HepG2 (cell line): ENCODE results near the gene AGFG1. TPM values are rescaled to one million over a fixed set of nuclear protein-coding genes. Genes with fewer than 3 reads are reported as not detected.

Experiments used
- HOXD1 ChIP-seq: sonication (generic); formaldehyde crosslinking; IDR thresholded peaks from 2 replicates; pipeline ENCODE4 v1.5.0; 2020; ENCODE audit warnings: missing genetic modification reagents
- RBAK ChIP-seq: sonication (generic); formaldehyde crosslinking; IDR thresholded peaks from 2 replicates; pipeline ENCODE4 v1.5.1; 2020; ENCODE audit warnings: mild to moderate bottlenecking, missing genetic modification reagents
- SMAD9 ChIP-seq: sonication (generic); formaldehyde crosslinking; IDR thresholded peaks from 2 replicates; pipeline ENCODE4 v1.5.1; 2020; ENCODE audit warnings: mild to moderate bottlenecking, missing genetic modification reagents
- TAF1 ChIP-seq: sonication (generic); formaldehyde crosslinking; IDR thresholded peaks from 2 replicates; pipeline ENCODE4 v1.4.0; 2020; ENCODE audit warnings: missing genetic modification reagents
- TBX2 ChIP-seq: sonication (generic); formaldehyde crosslinking; IDR thresholded peaks from 2 replicates; pipeline ENCODE4 v1.5.0; 2020; ENCODE audit warnings: missing genetic modification reagents, mild to moderate bottlenecking, borderline replicate concordance
- ZBTB3 ChIP-seq: sonication (generic); formaldehyde crosslinking; IDR thresholded peaks from 2 replicates; pipeline ENCODE4 v1.4.0; 2020; ENCODE audit warnings: low read depth, mild to moderate bottlenecking, moderate library complexity, missing genetic modification reagents, borderline replicate concordance
- ZMYM2 ChIP-seq: sonication (generic); formaldehyde crosslinking; IDR thresholded peaks from 2 replicates; pipeline ENCODE4 v1.8.0; 2022; ENCODE audit warnings: mild to moderate bottlenecking, missing genetic modification reagents
- ZNF317 ChIP-seq: sonication (generic); formaldehyde crosslinking; IDR thresholded peaks from 2 replicates; pipeline ENCODE4 v1.5.0; 2020; ENCODE audit warnings: mild to moderate bottlenecking, missing genetic modification reagents
- ZNF431 ChIP-seq: sonication (generic); formaldehyde crosslinking; IDR thresholded peaks from 2 replicates; pipeline ENCODE4 v1.9.0; 2022; ENCODE audit warnings: missing genetic modification reagents, low read depth, mild to moderate bottlenecking, borderline replicate concordance
- polyA plus RNA-seq, 8 experiments: library from polyadenylated mRNA; depleted of rRNA in 3 of 8; stranded (reverse) in 7 of 8; unstranded in 1 of 8; fragments of >200 nt; fragmentation: Illumina TruSeq in 4 of 8; extraction: Trizol in 4 of 8; gene quantifications; 2 replicates each; pipeline versions ENCODE4 v1.2.1 to v1.2.3, GENCODE V29; 2011 to 2016; ENCODE audit warnings: low read depth in 4 of 8, missing spikeins in 1 of 8, mixed read lengths in 1 of 8; ENCODE audit not compliant: insufficient read depth in 1 of 8
- total RNA-seq, 5 experiments: library from RNA; depleted of rRNA; stranded (reverse); fragments of >200 nt; fragmentation: Illumina TruSeq; extraction: Trizol; gene quantifications; 2 replicates each; pipeline ENCODE4 v1.2.3, GENCODE V29; 2016; ENCODE audit warnings: low read depth in 1 of 5
- TF ChIP-seq, protein P1 (sequence below): sonication (generic); formaldehyde crosslinking; IDR thresholded peaks from 2 replicates; pipeline ENCODE4 v1.4.0; 2020; ENCODE audit warnings: missing genetic modification reagents
- TF ChIP-seq, protein P2 (sequence below): sonication (generic); formaldehyde crosslinking; conservative IDR thresholded peaks from 2 replicates; pipeline ENCODE4 v1.4.0; 2020; ENCODE audit warnings: missing genetic modification reagents
- TF ChIP-seq, protein P3 (sequence below): sonication (generic); formaldehyde crosslinking; conservative IDR thresholded peaks from 2 replicates; pipeline ENCODE4 v1.4.0; 2020; ENCODE audit warnings: missing genetic modification reagents
- TF ChIP-seq, protein P4 (sequence below): sonication (generic); formaldehyde crosslinking; IDR thresholded peaks from 2 replicates; pipeline ENCODE4 v1.8.0; 2022; ENCODE audit warnings: mild to moderate bottlenecking, missing genetic modification reagents; ENCODE audit not compliant: insufficient replicate concordance
- TF ChIP-seq, protein P5 (sequence below): sonication (generic); formaldehyde crosslinking; IDR thresholded peaks from 2 replicates; pipeline ENCODE4 v1.4.0; 2020; ENCODE audit warnings: mild to moderate bottlenecking, missing genetic modification reagents
- TF ChIP-seq, protein P6 (sequence below): sonication (generic); formaldehyde crosslinking; IDR thresholded peaks from 2 replicates; pipeline ENCODE4 v1.4.0; 2020; ENCODE audit warnings: mild to moderate bottlenecking, missing genetic modification reagents, borderline replicate concordance

AGFG1 gene
- total and polyA plus RNA-seq, 2 of the 13 experiments (the other 11 are each of a cell fraction or from before 2014, with no cell fraction given) = 145 to 168 TPM

DNA sequence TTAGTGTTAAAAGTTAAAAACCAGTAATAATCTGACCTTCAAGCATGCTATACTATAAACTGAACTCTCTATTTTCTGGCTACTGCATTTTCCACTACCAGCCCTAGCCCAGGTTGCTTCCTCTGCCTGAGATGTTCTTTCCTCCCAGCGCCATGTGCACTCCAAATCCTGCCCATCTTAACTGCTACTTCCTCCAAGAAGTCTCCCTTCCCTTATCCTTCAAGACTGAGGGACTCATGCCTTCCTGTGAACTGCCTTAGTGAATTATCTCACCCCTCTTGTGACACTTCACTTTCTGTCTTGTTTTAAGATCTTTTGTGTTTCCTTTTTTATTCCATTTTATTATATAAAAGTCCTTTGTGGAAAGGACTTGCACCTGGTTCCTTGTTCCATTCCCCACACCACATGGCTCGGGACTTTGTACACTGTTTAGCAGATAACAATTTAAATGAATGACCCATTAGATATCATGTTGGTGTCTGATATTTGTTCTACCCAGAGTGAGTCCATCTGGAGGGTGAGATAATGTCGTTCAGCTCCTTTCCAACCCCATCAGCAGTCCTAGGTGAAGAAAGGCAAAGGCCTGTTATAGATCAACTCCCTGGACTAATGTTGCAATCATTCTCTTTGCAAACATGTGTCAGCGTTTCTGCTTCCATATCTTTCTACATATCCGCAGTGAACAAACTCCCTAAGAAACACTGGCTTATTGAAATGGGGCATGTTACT, 20.9 kb upstream of the AGFG1 start (continued):
- TF ChIP-seq, protein P1, sequence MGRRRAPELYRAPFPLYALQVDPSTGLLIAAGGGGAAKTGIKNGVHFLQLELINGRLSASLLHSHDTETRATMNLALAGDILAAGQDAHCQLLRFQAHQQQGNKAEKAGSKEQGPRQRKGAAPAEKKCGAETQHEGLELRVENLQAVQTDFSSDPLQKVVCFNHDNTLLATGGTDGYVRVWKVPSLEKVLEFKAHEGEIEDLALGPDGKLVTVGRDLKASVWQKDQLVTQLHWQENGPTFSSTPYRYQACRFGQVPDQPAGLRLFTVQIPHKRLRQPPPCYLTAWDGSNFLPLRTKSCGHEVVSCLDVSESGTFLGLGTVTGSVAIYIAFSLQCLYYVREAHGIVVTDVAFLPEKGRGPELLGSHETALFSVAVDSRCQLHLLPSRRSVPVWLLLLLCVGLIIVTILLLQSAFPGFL (CRISPR knock-in tag) = no peak
- TF ChIP-seq SMAD9 (no peak), ZNF317 (peak; percentile 87), TAF1 (CRISPR knock-in tag) (peak; percentile 27; the same call in 1 of the 2 replicates), ZMYM2 (peak; percentile 96), ZBTB3 (CRISPR knock-in tag) (no peak), HOXD1 (CRISPR knock-in tag) (0 out of 2 replicates have a peak, but pooled peaks have one; percentile 44), ZNF431 (CRISPR knock-in tag) (no peak), TBX2 (CRISPR knock-in tag) (peak; percentile 78), RBAK (CRISPR knock-in tag) (peak; percentile 65)
- TF ChIP-seq, protein P2, sequence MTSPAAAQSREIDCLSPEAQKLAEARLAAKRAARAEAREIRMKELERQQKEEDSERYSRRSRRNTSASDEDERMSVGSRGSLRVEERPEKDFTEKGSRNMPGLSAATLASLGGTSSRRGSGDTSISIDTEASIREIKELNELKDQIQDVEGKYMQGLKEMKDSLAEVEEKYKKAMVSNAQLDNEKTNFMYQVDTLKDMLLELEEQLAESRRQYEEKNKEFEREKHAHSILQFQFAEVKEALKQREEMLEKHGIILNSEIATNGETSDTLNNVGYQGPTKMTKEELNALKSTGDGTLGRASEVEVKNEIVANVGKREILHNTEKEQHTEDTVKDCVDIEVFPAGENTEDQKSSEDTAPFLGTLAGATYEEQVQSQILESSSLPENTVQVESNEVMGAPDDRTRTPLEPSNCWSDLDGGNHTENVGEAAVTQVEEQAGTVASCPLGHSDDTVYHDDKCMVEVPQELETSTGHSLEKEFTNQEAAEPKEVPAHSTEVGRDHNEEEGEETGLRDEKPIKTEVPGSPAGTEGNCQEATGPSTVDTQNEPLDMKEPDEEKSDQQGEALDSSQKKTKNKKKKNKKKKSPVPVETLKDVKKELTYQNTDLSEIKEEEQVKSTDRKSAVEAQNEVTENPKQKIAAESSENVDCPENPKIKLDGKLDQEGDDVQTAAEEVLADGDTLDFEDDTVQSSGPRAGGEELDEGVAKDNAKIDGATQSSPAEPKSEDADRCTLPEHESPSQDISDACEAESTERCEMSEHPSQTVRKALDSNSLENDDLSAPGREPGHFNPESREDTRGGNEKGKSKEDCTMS (CRISPR knock-in tag) = peak; percentile 73; the same call in 1 of the 2 replicates
- TF ChIP-seq, protein P3, sequence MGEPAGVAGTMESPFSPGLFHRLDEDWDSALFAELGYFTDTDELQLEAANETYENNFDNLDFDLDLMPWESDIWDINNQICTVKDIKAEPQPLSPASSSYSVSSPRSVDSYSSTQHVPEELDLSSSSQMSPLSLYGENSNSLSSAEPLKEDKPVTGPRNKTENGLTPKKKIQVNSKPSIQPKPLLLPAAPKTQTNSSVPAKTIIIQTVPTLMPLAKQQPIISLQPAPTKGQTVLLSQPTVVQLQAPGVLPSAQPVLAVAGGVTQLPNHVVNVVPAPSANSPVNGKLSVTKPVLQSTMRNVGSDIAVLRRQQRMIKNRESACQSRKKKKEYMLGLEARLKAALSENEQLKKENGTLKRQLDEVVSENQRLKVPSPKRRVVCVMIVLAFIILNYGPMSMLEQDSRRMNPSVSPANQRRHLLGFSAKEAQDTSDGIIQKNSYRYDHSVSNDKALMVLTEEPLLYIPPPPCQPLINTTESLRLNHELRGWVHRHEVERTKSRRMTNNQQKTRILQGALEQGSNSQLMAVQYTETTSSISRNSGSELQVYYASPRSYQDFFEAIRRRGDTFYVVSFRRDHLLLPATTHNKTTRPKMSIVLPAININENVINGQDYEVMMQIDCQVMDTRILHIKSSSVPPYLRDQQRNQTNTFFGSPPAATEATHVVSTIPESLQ (CRISPR knock-in tag) = peak; percentile 65; the same call in 1 of the 2 replicates
- TF ChIP-seq, protein P4, sequence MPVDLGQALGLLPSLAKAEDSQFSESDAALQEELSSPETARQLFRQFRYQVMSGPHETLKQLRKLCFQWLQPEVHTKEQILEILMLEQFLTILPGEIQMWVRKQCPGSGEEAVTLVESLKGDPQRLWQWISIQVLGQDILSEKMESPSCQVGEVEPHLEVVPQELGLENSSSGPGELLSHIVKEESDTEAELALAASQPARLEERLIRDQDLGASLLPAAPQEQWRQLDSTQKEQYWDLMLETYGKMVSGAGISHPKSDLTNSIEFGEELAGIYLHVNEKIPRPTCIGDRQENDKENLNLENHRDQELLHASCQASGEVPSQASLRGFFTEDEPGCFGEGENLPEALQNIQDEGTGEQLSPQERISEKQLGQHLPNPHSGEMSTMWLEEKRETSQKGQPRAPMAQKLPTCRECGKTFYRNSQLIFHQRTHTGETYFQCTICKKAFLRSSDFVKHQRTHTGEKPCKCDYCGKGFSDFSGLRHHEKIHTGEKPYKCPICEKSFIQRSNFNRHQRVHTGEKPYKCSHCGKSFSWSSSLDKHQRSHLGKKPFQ (CRISPR knock-in tag) = no peak
- TF ChIP-seq, protein P5, sequence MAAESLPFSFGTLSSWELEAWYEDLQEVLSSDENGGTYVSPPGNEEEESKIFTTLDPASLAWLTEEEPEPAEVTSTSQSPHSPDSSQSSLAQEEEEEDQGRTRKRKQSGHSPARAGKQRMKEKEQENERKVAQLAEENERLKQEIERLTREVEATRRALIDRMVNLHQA (CRISPR knock-in tag) = no peak
- TF ChIP-seq, protein P6, sequence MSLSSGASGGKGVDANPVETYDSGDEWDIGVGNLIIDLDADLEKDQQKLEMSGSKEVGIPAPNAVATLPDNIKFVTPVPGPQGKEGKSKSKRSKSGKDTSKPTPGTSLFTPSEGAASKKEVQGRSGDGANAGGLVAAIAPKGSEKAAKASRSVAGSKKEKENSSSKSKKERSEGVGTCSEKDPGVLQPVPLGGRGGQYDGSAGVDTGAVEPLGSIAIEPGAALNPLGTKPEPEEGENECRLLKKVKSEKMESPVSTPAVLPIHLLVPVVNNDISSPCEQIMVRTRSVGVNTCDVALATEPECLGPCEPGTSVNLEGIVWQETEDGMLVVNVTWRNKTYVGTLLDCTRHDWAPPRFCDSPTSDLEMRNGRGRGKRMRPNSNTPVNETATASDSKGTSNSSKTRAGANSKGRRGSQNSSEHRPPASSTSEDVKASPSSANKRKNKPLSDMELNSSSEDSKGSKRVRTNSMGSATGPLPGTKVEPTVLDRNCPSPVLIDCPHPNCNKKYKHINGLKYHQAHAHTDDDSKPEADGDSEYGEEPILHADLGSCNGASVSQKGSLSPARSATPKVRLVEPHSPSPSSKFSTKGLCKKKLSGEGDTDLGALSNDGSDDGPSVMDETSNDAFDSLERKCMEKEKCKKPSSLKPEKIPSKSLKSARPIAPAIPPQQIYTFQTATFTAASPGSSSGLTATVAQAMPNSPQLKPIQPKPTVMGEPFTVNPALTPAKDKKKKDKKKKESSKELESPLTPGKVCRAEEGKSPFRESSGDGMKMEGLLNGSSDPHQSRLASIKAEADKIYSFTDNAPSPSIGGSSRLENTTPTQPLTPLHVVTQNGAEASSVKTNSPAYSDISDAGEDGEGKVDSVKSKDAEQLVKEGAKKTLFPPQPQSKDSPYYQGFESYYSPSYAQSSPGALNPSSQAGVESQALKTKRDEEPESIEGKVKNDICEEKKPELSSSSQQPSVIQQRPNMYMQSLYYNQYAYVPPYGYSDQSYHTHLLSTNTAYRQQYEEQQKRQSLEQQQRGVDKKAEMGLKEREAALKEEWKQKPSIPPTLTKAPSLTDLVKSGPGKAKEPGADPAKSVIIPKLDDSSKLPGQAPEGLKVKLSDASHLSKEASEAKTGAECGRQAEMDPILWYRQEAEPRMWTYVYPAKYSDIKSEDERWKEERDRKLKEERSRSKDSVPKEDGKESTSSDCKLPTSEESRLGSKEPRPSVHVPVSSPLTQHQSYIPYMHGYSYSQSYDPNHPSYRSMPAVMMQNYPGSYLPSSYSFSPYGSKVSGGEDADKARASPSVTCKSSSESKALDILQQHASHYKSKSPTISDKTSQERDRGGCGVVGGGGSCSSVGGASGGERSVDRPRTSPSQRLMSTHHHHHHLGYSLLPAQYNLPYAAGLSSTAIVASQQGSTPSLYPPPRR (CRISPR knock-in tag) = peak; percentile 82
